GM20000 (cell line): ENCODE data around the gene BICDL1.
"Not testable (repeated sequence)": the region's sequence is repeated elsewhere in the genome, so short reads cannot be mapped to it uniquely, and the experiment has no call there.

Experiments
- DNase-seq: peaks from one replicate; pipeline ENCODE4 v3.0.0; 2012; ENCODE audit warnings: low spot score
- CTCF ChIP-seq: IDR thresholded peaks from 2 replicates; pipeline ENCODE4 v1.5.1; 2012; ENCODE audit warnings: mild to moderate bottlenecking, control low read depth; ENCODE audit errors: extremely low read depth, missing control alignments

Gene BICDL1

GRCh38 chr12:120006258-120006975 is 17.4 kb downstream of the BICDL1 start:
- TF ChIP-seq CTCF: no peak
- DNase-seq: no peak

GRCh38 chr12:120007272-120007671 is 18.2 kb downstream of the BICDL1 start:
- DNase-seq: peak; percentile 32
- no peak for TF ChIP-seq CTCF

GRCh38 chr12:120010661-120011230 is 21.7 kb downstream of the BICDL1 start:
- no peak for DNase-seq
- no peak for TF ChIP-seq CTCF

- DNase-seq: peak; percentile 86
These were observed 23.1 kb downstream of the BICDL1 start for GRCh38 chr12:120012067-120012621.

GRCh38 chr12:120013659-120014380 is 24.8 kb downstream of the BICDL1 start:
- no peak for TF ChIP-seq CTCF
- peak; percentile 63 for DNase-seq

More at GRCh38 chr12:120012067-120012621, 23.1 kb downstream of the BICDL1 start:
- TF ChIP-seq CTCF: no peak

GRCh38 chr12:120014381-120014735 is 25.3 kb downstream of the BICDL1 start:
- DNase-seq: not testable (repeated sequence)

GRCh38 chr12:120015313-120015712 is 26.3 kb downstream of the BICDL1 start:
- DNase-seq: no peak
- TF ChIP-seq CTCF: no peak

GRCh38 chr12:120016199-120016598 is 27.2 kb downstream of the BICDL1 start:
- not testable (repeated sequence) for DNase-seq
